GM18511 (cell line): ENCODE results near the gene SOBP.

Experiments used
- ATAC-seq: cut with Tn5 transposase; IDR thresholded peaks from one replicate; pipeline ENCODE4 v1.9.1; 2021; ENCODE audit warnings: mild to moderate bottlenecking, moderate library complexity; ENCODE audit not compliant: unreplicated experiment

The SOBP gene

GRCh38 chr6:107578642-107579341, 88.9 kb downstream of the SOBP start:
- no peak for ATAC-seq

DNA sequence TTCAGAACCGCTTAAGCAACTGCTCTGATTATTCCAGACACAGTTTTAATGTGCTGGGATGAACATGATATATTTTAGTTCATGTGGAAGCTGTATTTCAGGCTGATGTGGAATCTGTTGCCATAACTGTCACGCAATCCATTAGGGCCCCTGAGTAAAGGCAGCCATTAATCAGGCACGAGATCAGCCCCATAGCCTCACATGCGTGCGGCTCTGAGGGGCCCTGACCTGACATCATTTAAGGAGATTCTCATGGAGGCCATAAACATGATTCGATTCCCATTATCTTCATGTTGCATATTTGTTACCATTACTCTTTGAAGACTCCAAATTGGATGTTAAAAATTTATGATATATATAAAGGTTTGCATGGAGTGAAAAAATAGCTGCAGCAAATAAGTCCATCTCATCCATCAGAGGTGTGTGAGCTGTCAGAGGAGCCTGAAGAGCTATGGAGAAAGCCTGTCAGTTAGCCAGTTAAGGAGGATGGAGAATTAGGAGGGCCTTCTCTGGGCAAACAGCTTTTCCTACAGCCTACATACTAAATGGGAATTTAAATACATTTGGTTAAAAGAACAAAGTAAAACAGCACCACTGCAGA, 89.6 kb downstream of the SOBP start:
- ATAC-seq = no peak

DNA sequence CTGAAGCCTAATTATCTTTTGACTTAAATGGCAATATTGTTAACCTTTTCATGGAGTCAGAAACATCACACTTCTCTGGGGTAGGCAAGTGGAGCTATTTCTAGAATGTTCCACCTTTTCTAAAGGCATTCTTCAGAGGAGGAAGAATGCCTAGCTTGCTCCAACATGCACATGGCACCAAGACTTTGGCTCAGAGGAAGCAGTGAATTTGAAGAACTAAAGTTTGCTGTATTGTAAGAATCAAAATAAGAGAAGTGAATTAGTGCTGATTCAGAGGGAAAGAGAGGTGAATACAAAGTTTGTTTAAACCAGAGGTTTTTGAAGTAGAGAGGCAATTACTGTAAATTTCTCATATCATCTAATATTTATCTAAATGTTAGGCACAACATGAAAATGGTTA, 92.2 kb downstream of the SOBP start:
- ATAC-seq = no peak

DNA sequence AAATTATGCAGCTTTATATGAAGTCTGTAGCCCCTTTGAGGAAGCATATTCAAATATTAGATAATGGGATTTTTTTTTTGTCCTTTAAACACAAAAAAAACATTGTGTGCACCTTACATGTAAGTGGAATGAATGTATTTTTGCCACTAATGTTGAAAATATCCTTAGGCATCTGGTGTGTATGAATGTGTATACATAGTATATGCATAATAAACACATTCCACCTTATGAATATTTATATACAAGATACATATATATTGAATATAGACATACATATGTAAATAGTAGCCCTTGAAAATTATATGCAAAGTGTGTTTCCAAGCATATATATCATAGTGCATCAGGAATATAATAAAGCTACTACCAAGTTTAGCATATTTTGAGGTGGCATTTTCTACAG, 94.8 kb downstream of the SOBP start:
- ATAC-seq = no peak

DNA sequence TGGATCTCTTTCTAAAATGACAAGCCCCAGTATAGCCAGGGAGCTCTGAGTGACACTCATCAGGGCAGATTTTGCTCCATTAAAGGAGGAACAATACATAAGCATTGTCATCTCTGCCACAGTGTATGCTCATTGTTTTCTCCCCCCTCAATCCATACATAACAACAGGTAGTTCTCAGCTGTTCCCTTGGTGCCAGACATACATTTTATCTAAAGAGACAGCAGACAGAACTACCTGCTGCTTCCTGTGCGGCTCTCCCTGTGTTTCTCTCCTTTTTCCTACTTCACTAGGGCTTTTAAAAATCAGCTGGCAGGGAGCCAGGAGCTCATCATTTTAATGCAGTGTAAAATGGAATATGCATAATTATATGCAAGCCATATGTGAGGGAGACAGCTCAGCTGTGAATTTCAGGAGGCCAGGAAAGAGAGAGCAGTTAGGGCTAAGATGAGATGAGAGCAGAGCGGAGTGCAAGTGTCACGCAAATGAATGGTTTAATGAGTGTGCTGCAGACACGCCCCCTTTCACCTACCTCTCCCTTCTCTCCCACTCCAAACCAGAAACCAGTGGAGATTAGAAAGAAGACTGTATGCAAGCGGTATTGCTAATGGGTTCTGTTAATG, 96.0 kb downstream of the SOBP start:
- ATAC-seq = no peak

GRCh38 chr6:107587451-107587850, 97.5 kb downstream of the SOBP start:
- ATAC-seq = no peak

DNA sequence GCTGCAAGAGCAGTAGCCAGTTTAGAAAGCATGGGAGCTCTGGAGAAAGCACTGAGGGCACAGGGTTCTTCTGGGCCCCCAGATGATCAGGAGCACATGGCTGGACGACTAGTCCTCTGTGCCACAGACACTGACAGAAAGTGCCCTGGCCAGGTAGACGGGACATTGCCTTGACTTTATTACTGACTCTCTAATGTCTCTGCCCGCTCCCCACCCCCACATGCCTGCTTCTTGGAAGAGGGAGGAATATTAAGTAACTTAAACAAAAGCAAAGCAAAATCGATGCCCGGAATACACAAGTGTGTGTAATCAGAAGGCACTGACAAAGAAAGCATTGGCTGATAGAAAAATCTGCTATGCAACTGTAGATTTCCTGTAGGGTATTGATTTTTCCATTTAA, 99.3 kb downstream of the SOBP start:
- ATAC-seq = no peak

DNA sequence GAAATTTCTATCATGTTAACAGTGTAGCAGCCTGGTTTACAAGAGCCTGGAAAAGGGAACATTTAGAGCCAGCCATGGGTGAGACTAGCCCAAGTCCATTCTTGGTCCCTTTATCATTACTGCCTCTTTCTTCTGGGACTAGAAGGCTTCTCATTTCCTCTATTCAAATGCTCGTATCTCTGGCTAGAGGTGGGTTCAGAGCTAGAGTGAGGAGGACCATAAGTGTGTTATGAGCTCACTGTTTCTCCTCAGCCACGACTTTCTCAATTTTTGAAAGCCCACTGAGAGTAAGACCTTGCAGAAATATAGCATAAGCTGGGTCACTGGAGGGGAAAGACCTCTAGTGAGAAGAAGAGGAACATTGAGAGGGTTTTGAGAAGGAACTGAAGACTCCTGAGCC, 100.0 kb downstream of the SOBP start:
- no peak for ATAC-seq

DNA sequence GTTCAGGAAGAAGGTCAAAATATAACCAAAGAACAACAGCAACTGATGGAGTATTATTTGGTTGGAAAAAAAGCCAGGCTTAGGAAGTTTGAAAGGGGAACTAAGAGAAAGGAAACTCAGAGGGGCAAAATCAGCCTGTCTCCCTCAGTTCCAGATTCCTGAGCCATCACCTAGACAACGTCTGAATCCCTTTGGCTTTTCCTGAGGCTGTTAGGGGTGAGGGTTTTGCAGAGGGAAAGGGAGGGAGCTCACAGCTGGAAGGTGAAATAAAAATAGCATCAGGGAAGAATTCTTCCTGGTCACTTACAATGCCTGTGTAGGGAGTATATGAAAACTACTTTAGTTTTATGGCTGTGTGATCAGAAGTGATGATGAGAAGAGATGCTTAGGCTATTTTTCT, 100.5 kb downstream of the SOBP start:
- ATAC-seq = no peak

GRCh38 chr6:107591346-107591745, 101.4 kb downstream of the SOBP start:
- ATAC-seq = no peak

DNA sequence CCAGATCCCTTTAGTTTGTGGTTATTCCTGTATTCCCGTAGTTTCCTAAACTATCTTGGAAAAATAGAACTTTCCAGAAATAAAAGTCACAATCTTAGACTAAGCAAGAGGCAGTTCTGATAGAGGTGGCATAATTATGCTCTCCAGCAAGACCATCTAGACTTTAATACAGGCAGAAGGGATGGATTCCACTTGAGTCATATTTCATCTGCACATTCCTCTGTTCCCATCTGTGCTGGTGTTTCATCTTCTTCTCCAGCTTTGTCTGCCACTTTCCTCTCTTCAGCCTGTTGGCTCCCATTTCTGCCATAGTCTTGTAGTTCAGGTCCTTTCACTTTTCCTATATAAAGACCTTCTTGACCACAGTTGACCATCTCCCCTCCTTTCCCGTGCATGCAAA, 102.9 kb downstream of the SOBP start:
- no peak for ATAC-seq

- no peak for ATAC-seq
Measured at GRCh38 chr6:107594736-107595135, 104.8 kb downstream of the SOBP start.

GRCh38 chr6:107598091-107598490, 108.2 kb downstream of the SOBP start:
- ATAC-seq = no peak

DNA sequence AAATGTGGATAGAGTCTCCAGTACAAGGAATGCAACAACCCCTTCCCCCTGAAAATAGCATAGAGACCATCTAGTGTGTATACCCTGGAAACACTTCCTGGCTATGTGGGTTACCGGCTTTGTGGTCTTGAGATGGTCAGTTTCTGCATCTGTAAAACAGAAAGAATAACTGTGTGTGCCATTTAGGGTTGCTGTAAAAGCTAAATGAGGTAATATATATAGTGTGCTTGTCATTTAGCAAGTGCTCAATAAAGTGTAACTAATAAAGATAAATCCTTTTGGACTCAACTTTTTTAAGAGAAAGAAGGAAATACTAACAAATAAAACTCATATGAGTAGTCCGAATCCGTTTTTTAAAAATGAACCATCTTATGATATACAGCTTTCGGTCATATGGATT, 109.1 kb downstream of the SOBP start:
- ATAC-seq = no peak

DNA sequence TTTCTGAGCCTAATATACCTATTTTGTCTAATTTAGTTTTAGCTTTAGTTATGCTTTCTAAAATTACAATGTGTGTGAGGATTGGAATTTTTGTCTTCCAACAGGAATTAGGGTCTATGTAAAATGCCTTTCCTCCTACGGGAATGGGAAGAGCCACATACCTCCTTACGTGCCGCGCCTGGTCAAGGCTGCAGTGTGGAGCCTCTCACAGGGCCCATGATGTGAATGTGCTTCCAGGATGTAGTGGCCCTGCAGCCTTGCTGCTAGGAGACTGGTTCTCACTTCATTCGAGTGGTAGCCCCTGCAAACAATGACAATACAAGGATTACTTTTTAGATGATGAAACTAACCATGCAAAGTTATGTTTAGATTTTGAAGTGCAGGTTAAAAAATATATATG, 110.2 kb downstream of the SOBP start:
- ATAC-seq = no peak

- no peak for ATAC-seq
Measured at GRCh38 chr6:107600936-107601335, 111.0 kb downstream of the SOBP start.

DNA sequence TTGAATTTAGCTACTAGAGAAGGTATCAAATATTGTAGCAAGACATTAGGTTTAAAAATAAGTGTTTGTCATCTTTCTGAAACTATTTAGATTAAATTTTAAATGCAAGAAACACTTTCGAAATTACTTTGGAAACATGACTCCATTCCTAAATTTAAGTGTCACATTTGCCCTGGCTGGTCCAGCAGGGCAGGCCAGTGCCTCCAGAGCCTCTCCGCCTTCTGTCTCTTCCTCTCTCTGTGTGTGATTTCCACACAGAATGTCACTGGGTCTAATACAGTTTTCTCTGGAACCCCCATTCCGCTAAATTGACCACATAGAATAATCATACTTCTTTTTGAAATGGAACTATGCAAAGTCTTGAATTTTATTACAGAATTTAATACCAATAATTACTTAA, 111.5 kb downstream of the SOBP start:
- ATAC-seq = no peak

DNA sequence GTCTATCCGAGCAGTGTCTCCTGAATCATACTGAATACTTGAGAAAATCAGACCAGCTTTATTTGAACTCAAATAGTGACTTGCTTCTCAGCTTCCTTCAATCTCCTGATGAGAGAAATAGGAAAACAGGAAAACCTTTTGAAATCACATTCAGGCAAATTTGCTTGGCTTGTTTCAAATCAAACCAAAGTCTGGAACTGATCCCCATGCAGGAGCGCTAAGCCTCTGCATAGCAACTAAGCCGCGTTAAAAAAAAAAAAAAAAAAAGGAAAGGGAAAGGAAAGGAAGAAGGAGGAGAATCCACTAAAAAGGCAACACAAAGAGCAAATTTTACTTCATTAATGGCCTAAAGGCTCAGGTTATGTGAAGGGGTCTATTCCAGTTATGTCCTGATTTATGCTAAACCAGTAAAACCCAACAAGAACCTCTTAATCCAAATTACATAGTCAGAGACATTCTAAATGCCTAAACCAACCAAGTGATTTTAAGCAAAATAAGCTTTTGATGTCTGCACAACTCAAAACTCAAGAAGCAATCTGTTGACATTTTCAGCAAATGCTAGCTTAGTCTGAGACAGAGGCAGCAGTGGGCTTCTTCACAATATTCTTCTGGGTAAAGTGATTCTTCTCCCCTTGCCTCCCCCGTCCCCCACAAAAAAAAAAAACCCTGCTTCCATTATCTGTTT, 112.5 kb downstream of the SOBP start:
- no peak for ATAC-seq

DNA sequence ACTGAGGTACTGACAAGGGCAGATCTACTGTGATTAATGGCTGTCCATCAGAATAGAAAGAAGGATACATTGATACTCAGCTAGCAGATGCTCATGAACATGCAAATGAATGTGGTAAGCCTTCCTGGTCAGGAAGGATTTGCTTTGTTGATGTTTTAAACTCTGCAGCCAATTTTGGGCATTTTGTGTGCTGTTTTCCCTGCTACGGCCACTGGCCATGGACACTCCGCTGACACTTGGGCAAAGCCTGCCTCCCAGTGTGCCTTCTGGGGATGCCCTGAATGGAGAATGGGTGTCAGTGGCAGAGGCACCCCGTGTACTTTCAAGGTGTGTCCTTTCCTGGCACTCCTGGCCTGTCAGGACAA, 113.1 kb downstream of the SOBP start:
- no peak for ATAC-seq

- no peak for ATAC-seq
Measured at GRCh38 chr6:107604549-107604948, 114.6 kb downstream of the SOBP start.

DNA sequence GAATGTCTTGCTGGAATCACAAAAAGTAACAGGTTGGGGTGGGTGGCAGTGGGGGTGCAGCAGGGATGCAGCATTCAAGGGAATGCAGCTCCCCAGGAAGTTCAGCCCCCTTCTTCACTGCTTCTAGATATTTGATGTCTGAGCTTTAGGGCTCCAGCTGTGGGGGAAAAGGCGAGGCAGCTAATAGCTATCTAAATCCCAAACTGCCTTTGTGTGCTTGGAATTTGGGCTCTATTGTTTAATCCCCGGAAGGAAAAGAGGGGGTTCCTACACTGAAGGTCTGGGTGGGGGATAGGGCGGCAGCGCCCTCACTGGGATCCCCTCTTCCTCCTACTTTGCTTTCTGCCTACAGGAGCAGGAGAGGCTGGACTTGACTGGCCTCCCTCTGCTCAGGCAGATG, 116.5 kb downstream of the SOBP start:
- no peak for ATAC-seq

- ATAC-seq = no peak
Measured at GRCh38 chr6:107607116-107607515, 117.2 kb downstream of the SOBP start.
